CMK (cell line): ENCODE data around the gene SASH1.

Source experiments
- DNase-seq: peaks from one replicate; pipeline ENCODE4 v3.0.0-alpha.2; 2010; ENCODE audit warnings: low read depth

The SASH1 gene

DNA sequence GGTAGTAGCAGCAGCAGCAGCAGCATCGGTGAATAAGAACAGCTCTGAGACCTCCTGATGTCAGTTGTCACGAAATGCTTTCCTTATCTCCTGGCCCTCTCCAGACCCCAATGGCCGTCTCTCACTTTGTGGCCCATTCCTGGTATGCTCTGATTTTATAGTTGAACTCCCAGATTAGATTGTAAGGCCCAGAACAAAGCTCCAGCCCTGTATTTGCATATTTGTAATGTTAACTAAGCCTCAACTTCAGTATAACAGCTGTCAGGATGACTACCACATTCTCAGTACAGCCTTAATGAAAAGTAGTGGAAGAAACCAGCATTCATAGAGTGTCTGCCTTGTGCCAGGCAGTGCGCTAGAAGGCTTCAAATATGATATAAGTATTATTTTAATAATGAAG is 180.9 kb downstream of the SASH1 start:
- DNase-seq = no peak

- no peak for DNase-seq
These were observed 181.8 kb downstream of the SASH1 start for GRCh38 chr6:148524471-148524882.

- DNase-seq = no peak
These were observed 182.3 kb downstream of the SASH1 start for GRCh38 chr6:148524976-148525375.

GRCh38 chr6:148525453-148525852 is 182.8 kb downstream of the SASH1 start:
- DNase-seq = no peak

DNA sequence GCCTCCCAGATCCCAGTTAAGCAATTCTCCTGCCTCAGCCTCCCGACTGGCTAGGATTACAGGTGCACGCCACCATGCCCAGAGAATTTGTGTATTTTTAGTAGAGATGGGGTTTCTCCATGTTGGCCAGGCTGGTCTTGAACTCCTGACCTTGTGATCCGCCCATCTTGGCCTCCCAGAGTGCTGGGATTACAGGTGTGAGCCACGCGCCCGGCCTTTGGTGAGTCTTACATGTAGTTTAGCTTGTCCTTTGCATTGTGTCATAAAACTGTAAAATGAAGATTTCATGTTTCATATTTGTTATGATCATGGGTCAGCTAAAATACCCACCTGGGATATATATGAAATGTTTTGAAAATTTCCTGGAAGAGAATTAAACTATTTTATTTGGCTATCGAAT is 183.5 kb downstream of the SASH1 start:
- no peak for DNase-seq

DNA sequence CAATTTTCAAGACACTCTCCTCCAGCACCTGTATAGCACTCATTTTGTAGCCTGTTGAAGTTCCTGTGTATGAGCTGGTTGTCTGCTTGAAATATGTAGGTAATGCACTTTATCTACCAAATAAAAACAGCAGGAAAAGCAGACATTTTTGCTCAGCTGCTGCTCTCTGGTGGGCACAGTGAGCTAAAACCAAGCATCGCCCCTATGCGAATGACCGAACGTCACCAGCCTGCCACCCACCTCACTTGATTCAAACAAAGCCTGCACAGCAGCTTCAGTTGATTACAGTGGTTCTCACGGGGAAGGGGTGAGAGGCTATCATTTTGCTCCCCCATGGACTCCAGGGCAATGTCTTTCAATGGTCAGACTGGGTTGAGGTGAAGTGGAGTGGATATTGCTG is 185.7 kb downstream of the SASH1 start:
- DNase-seq = no peak

DNA sequence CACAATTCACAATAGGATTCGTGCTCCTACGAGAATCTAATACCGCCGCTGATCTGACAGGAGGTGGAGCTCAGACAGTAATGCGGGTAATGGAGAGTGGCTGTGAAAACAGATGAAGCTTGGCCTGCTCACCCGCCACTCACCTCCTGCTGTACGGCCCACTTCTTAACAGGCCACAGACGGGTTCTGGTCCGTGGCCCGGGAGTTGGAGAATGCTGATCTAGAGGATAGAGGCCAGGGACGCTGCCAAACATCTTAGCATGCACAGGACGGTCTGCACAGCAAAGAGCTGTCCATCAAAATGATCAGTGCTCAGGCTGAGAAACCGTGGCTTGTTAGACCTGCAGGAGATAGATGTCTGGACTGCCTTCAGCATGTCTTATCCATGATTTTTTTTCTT is 186.4 kb downstream of the SASH1 start:
- no peak for DNase-seq

- no peak for DNase-seq
These were observed 187.8 kb downstream of the SASH1 start for GRCh38 chr6:148530394-148530953.

GRCh38 chr6:148530976-148531375 is 188.3 kb downstream of the SASH1 start:
- no peak for DNase-seq

GRCh38 chr6:148532698-148533097 is 190.1 kb downstream of the SASH1 start:
- DNase-seq = no peak

GRCh38 chr6:148533309-148534107 is 190.9 kb downstream of the SASH1 start:
- DNase-seq = no peak

GRCh38 chr6:148534871-148535270 is 192.2 kb downstream of the SASH1 start:
- DNase-seq = no peak

DNA sequence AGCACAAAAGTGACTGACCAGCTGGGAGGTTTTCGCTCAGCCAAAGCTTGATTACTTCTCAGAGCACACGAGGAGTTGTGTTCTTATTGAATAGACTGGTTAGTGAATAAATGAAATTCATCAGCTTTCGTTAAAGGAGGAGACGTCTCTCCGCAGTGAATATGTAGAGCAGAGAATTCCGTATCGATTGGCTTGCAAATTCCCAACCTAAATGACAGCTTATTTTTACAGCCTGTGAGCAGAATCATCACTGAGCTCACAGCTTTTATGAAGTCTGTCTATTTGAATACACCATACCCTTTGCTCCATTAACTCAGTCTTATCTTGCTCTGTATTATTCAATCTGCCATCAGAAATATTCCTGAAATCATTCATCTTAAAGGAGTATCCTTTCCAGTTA is 192.7 kb downstream of the SASH1 start:
- no peak for DNase-seq

- no peak for DNase-seq
These were observed 193.3 kb downstream of the SASH1 start for GRCh38 chr6:148535976-148536375.

DNA sequence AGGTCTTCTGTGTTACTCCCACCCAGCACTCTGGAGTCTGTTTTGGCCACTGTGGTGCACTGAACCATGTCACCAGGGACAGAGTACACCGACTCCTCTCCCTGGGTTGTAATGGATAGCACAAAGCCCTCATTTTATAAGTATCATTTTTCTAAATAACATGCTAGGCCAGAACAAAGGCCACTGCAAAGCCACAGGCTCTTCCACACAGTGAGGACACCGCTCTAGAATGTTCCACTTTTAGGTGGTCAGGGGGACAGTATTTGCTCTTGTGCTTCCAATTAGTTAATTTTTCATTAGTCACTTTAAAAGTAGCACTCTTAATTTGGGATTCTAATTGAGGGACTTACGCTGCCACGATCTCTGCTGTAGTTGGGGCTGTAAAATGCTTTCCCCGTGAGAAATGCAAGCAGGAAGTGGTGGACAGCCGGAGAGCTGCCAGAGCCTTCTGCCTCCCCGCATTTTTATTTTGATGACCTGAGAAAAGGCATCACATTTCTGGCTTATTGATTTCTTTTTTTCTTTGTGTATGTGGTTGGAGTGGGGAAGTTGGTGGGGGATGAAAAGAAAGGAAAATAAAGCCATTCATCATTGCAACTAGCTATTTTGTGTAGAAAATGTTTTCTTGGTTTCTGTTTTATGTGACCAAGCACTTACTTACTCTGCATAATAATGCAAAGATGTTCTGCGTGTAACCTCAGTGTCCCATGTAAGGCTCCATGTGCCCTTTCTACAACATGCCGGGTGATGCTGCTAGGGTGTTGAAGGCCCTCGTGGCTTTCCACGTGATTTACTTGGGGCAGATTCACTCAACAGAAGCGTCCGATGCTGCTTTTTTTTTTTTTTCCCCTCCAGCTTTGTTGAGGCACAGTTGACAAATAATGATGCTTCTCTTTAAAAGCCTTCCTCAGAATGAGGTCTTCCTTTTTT is 195.9 kb downstream of the SASH1 start:
- DNase-seq = no peak

DNA sequence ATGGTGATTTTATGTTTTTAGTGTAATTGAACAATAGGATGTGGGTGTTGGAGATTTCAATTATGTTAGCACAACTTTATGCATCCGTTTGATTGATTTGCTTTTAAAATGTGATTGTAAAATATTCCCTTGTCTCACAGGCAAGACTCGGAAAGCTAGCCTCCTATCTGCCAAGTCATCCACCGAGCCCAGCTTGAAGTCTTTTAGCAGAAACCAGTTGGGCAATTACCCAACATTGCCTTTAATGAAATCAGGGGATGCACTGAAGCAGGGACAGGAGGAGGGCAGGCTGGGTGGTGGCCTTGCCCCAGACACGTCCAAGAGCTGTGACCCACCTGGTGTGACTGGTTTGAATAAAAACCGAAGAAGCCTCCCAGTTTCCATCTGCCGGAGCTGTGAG is 200.9 kb downstream of the SASH1 start:
- DNase-seq = no peak

- no peak for DNase-seq
These were observed 201.8 kb downstream of the SASH1 start for GRCh38 chr6:148544421-148544820.

GRCh38 chr6:148545901-148546300 is 203.3 kb downstream of the SASH1 start:
- no peak for DNase-seq

- no peak for DNase-seq
These were observed 204.5 kb downstream of the SASH1 start for GRCh38 chr6:148547110-148547509.

- DNase-seq = no peak
These were observed 205.6 kb downstream of the SASH1 start for GRCh38 chr6:148548065-148548748.

DNA sequence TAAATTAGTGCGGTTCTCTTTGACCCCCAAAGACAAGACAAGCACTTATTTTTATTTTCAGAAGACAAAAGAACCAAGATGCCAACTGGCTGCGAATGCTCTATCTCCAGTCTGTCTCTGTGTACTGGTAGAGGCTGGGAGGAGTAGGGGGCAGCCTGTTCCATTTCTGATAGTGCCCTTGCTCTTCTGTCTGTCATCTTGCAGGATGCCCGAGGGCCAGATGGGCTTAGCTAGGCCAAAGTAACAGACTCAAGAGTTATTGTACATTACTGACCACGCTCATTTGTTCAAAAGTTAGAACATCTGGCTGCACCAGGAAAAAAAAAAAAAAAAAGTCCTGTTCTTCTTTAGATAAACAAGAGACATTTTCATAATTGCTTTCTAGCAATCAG is 206.1 kb downstream of the SASH1 start:
- no peak for DNase-seq

- DNase-seq = no peak
These were observed 207.9 kb downstream of the SASH1 start for GRCh38 chr6:148550569-148550968.
